RWPE1 (cell line): Measurements from ENCODE around the gene AVPR2.

Experiments
- CTCF ChIA-PET: fragments of 350-600 bp; sonication (Branson Sonifier 250); formaldehyde crosslinking; extraction: SDS; loops from one replicate; lab custom pipeline; 2021; lab: Yijun Ruan, JAX
- POLR2A ChIA-PET: fragments of 400-600 bp; formaldehyde crosslinking; extraction: SDS; loops from one replicate; lab custom pipeline; 2020; ENCODE audit warnings: antibody characterized with exemption; ENCODE audit not compliant: low non-redundant PET; lab: Yijun Ruan, JAX
- DNase-seq: peaks from one replicate; pipeline ENCODE4 v3.0.0; 2012; ENCODE audit warnings: low spot score
- H3K27ac ChIP-seq: fragments of 450-650 bp; 2 replicates; pipeline ENCODE4 v1.5.1; 2017
- CTCF ChIP-seq: fragments of 450-650 bp; conservative IDR thresholded peaks from 2 replicates; pipeline ENCODE4 v1.5.1; 2017; ENCODE audit warnings: low read depth, mild to moderate bottlenecking

AVPR2 gene

GRCh38 chrX:153931748-153932147 is 27.3 kb downstream of the AVPR2 start:
- ChIA-PET CTCF (no interaction called here), POLR2A (no interaction called here)
- no peak for DNase-seq
- TF ChIP-seq CTCF, result no peak
- peak overlapping the region; percentile 96 for H3K27ac ChIP-seq

- ChIA-PET POLR2A (no interaction called here), CTCF (no interaction called here)
- DNase-seq, result no peak
- peak overlapping the region; percentile 96; the same call in 1 of the 2 replicates for H3K27ac ChIP-seq
- no peak for TF ChIP-seq CTCF
These were observed 27.9 kb downstream of the AVPR2 start for GRCh38 chrX:153932220-153932915.

GRCh38 chrX:153933748-153934147 is 29.3 kb downstream of the AVPR2 start:
- no peak for DNase-seq
- peak overlapping the region; percentile 66 for H3K27ac ChIP-seq
- ChIA-PET CTCF (no interaction called here), POLR2A (no interaction called here)
- no peak for TF ChIP-seq CTCF

- TF ChIP-seq CTCF, result no peak
- peak overlapping the region; percentile 66 for H3K27ac ChIP-seq
- ChIA-PET POLR2A (no interaction called here), CTCF (no interaction called here)
- no peak for DNase-seq
These were observed 29.8 kb downstream of the AVPR2 start for GRCh38 chrX:153934148-153934761.

- peak within 1 kb of the TSS; percentile 66 for H3K27ac ChIP-seq
- no peak for TF ChIP-seq CTCF
- DNase-seq, result peak; percentile 61
- ChIA-PET POLR2A (interaction anchor here (0.8 kb wide), 1 partner anchor 13 kb away, joined by 3 read pairs; no protein-coding TSS in a partner anchor), CTCF (no interaction called here)
These were observed 30.4 kb downstream of the AVPR2 start, which contains the start of gene NAA10 for GRCh38 chrX:153934762-153935325. NAA10 (minus strand) TSS chrX:153935037; CDS start chrX:153934904, 133 bp downstream.

- DNase-seq, result no peak
- peak overlapping the region; percentile 66 for H3K27ac ChIP-seq
- ChIA-PET POLR2A (interaction anchor here (0.8 kb wide), 1 partner anchor 12 kb away, joined by 3 read pairs; no protein-coding TSS in a partner anchor), CTCF (no interaction called here)
- TF ChIP-seq CTCF, result no peak
These were observed 30.9 kb downstream of the AVPR2 start for GRCh38 chrX:153935326-153935851.
